Measurements from ENCODE around the gene PARVG. TPM values are rescaled to one million over a fixed set of nuclear protein-coding genes. Genes with fewer than 3 reads are reported as not detected.

The PARVG gene
- total and polyA plus RNA-seq, 2 of the 13 experiments (the other 11 are each of a cell fraction or from before 2014, with no cell fraction given), result not detected

- POLR2A ChIA-PET, result no interaction called here
- no peak for DNase-seq (ENCODE audit: low spot score)
- no peaks in the 10 kb centered on the region for H3K79me2 ChIP-seq (ENCODE audit: insufficient read depth, low read length)
- H3K4me3 ChIP-seq (replicated peaks in 1 of 3; ENCODE audit: insufficient read depth in 1 of 3, low read depth in 2 of 3, low read length in 3 of 3), result no peak overlapping the region
- CTCF ChIA-PET (ENCODE audit: low intra/inter-chr PET ratio, low total read pairs), result no interaction called here
- no peak overlapping the region for H3K27ac ChIP-seq (ENCODE audit: extremely low read length, insufficient read depth, low read length)
- H3K4me1 ChIP-seq (ENCODE audit: insufficient read depth, low read length), result no peaks in the 10 kb centered on the region
- H3K27me3 ChIP-seq (ENCODE audit: control insufficient read depth in 1 of 2, insufficient read depth in 2 of 2, low read length in 2 of 2), result 0 out of 5 replicates have a peak, but pooled peaks cover 0 to 2% of the 10 kb centered on the region in 2 experiments
- no peak for ATAC-seq
- BruUV-seq (replicated peaks), result no TSS peak
- no peaks in the 10 kb centered on the region for H4K20me1 ChIP-seq (ENCODE audit: insufficient read depth, low read length)
- H3K36me3 ChIP-seq (replicated peaks in 1 of 2; ENCODE audit: control insufficient read depth in 1 of 2, insufficient read depth in 2 of 2, low read length in 2 of 2), result no peaks in the 10 kb centered on the region
- no peaks in the 10 kb centered on the region for H3K9me3 ChIP-seq (ENCODE audit: low read length)
- intact Hi-C loops (cut with micrococcal nuclease; ENCODE audit: unreplicated experiment), result no loop called here
- in situ Hi-C loops (cut with HindIII; ENCODE audit: extremely low pct_ligation_motif_present, low pct_unique_long_range_greater_than_20kb), result no loop called here
- H3K9ac ChIP-seq (ENCODE audit: insufficient read depth, low read depth, low read length), result no peak overlapping the region
- no peak for FAIRE-seq
- WGBS (ENCODE audit: low lambda C conversion rate), result 26% methylated on average over 12 of the region's 12 CpGs
- H3K4me2 ChIP-seq (ENCODE audit: low read depth, low read length), result no peak overlapping the region
- no peak overlapping the region for H2AFZ ChIP-seq (ENCODE audit: low read length)
- TF ChIP-seq CAMTA2 (CRISPR knock-in tag; IDR thresholded peaks at IDR 0.05; ENCODE audit: borderline replicate concordance) (no peak), ZBTB44 (CRISPR knock-in tag; IDR thresholded peaks at IDR 0.05) (no peak), MTF2 (CRISPR knock-in tag; IDR thresholded peaks at IDR 0.05; ENCODE audit: borderline replicate concordance) (no peak), LBX2 (CRISPR knock-in tag; IDR thresholded peaks at IDR 0.05; ENCODE audit: borderline replicate concordance) (no peak), ZFP36L2 (CRISPR knock-in tag; IDR thresholded peaks at IDR 0.05) (no peak), MTERF4 (CRISPR knock-in tag; IDR thresholded peaks at IDR 0.05) (no peak), ZZZ3 (CRISPR knock-in tag; IDR thresholded peaks at IDR 0.05; ENCODE audit: borderline replicate concordance) (no peak), ZNF337 (CRISPR knock-in tag; IDR thresholded peaks at IDR 0.05; ENCODE audit: borderline replicate concordance, low read depth) (no peak), E2F2 (CRISPR knock-in tag; IDR thresholded peaks at IDR 0.05; ENCODE audit: borderline replicate concordance) (no peak), ZBTB10 (CRISPR knock-in tag; IDR thresholded peaks at IDR 0.05; ENCODE audit: borderline replicate concordance) (no peak)
These were observed 33.6 kb upstream of the PARVG start for GRCh38 chr22:44147008-44147645.
